HG02642 (cell line): ENCODE measurements around the gene CD7.

ENCODE experiments used
- ATAC-seq: cut with Tn5 transposase; IDR thresholded peaks from one replicate; pipeline ENCODE4 v1.9.1; 2021; ENCODE audit warnings: mild to moderate bottlenecking; ENCODE audit not compliant: unreplicated experiment, poor library complexity

CD7 gene

GRCh38 chr17:82329683-82330321 lies 12.4 kb upstream of the CD7 start:
- ATAC-seq: no peak

GRCh38 chr17:82328994-82329507 lies 11.6 kb upstream of the CD7 start:
- ATAC-seq: no peak

GRCh38 chr17:82328141-82328993 lies 11.0 kb upstream of the CD7 start:
- no peak for ATAC-seq

- no peak for ATAC-seq
Measured at GRCh38 chr17:82327757-82328140, 10.3 kb upstream of the CD7 start.

GRCh38 chr17:82327289-82327688 lies 9.9 kb upstream of the CD7 start:
- ATAC-seq: no peak

- ATAC-seq: no peak
Measured at GRCh38 chr17:82325286-82326180, 8.1 kb upstream of the CD7 start.

GRCh38 chr17:82324566-82325285 lies 7.3 kb upstream of the CD7 start:
- no peak for ATAC-seq

- no peak for ATAC-seq
Measured at GRCh38 chr17:82323514-82324234, 6.3 kb upstream of the CD7 start.

- ATAC-seq: no peak
Measured at GRCh38 chr17:82322526-82323453, 5.4 kb upstream of the CD7 start.

GRCh38 chr17:82321947-82322466 lies 4.6 kb upstream of the CD7 start:
- no peak for ATAC-seq

GRCh38 chr17:82320956-82321927 lies 3.8 kb upstream of the CD7 start:
- no peak for ATAC-seq

- ATAC-seq: no peak
Measured at GRCh38 chr17:82320140-82320840, 2.9 kb upstream of the CD7 start.

GRCh38 chr17:82319619-82320062 lies 2.2 kb upstream of the CD7 start:
- ATAC-seq: no peak

GRCh38 chr17:82318772-82319606 lies 1.6 kb upstream of the CD7 start:
- no peak for ATAC-seq

GRCh38 chr17:82318169-82318498 lies 726 bp upstream of the CD7 start:
- ATAC-seq: no peak
